HepG2 (cell line): Measurements from ENCODE around the gene IQCC. TPM values are rescaled to one million over a fixed set of nuclear protein-coding genes. Genes with fewer than 3 reads are reported as not detected.
A peak's percentile ranks its signal among the peaks of the same experiment; 100 is the strongest.

Experiments
- BHLHE40 ChIP-seq: IDR thresholded peaks from 2 replicates; pipeline ENCODE4 v1.6.1; 2011; ENCODE audit warnings: low read length, improper control_type of control experiment
- CBFB ChIP-seq: sonication (generic); formaldehyde crosslinking; IDR thresholded peaks from 2 replicates; pipeline ENCODE4 v1.4.0; 2020; ENCODE audit warnings: missing genetic modification reagents
- CEBPG ChIP-seq: IDR thresholded peaks from 2 replicates; pipeline ENCODE4 v1.6.1; 2016
- CREBL2 ChIP-seq: sonication (generic); formaldehyde crosslinking; IDR thresholded peaks from 2 replicates; pipeline ENCODE4 v1.8.1; 2023; ENCODE audit warnings: missing genetic modification reagents, mild to moderate bottlenecking, borderline replicate concordance
- ETV6 ChIP-seq: sonication (generic); formaldehyde crosslinking; conservative IDR thresholded peaks from 2 replicates; pipeline ENCODE4 v1.4.0; 2020; ENCODE audit warnings: missing genetic modification reagents
- MAFK ChIP-seq, 2 experiments: IDR thresholded peaks in 1 of 2; conservative IDR thresholded peaks in 1 of 2; 2 replicates each; pipeline ENCODE4 v1.6.1; 2011; ENCODE audit warnings: improper control_type of control experiment in 2 of 2, low read length in 2 of 2
- NFIB ChIP-seq: sonication (generic); formaldehyde crosslinking; IDR thresholded peaks from 2 replicates; pipeline ENCODE4 v1.9.0; 2021; ENCODE audit warnings: missing genetic modification reagents, mild to moderate bottlenecking, borderline replicate concordance
- POLR2AphosphoS2 ChIP-seq: IDR thresholded peaks from 2 replicates; pipeline ENCODE4 v1.6.1; 2011; ENCODE audit warnings: low read depth, low read length, improper control_type of control experiment
- TAF1 ChIP-seq: sonication (generic); formaldehyde crosslinking; IDR thresholded peaks from 2 replicates; pipeline ENCODE4 v1.4.0; 2020; ENCODE audit warnings: missing genetic modification reagents
- XRCC5 ChIP-seq: fragments of 200-400 bp; formaldehyde crosslinking; optimal IDR thresholded peaks from 2 replicates; pipeline ENCODE3; 2017; ENCODE audit warnings: mild to moderate bottlenecking, low read length
- ZNF10 ChIP-seq: sonication (generic); formaldehyde crosslinking; IDR thresholded peaks from 2 replicates; pipeline ENCODE4 v1.4.0; 2020; ENCODE audit warnings: mild to moderate bottlenecking, low read depth, missing genetic modification reagents, borderline replicate concordance
- ZNF264 ChIP-seq: sonication (generic); formaldehyde crosslinking; IDR thresholded peaks from 2 replicates; pipeline ENCODE4 v1.4.0; 2020; ENCODE audit warnings: missing genetic modification reagents
- ZNF292 ChIP-seq: sonication (generic); formaldehyde crosslinking; IDR thresholded peaks from 2 replicates; pipeline ENCODE4 v1.8.1; 2022; ENCODE audit warnings: mild to moderate bottlenecking, low read depth, missing genetic modification reagents, borderline replicate concordance
- ZNF34 ChIP-seq: sonication (generic); formaldehyde crosslinking; IDR thresholded peaks from 2 replicates; pipeline ENCODE4 v1.4.0; 2020; ENCODE audit warnings: mild to moderate bottlenecking, missing genetic modification reagents, borderline replicate concordance
- ZNF574 ChIP-seq: sonication (generic); formaldehyde crosslinking; IDR thresholded peaks from 2 replicates; pipeline ENCODE4 v1.4.0; 2020; ENCODE audit warnings: missing genetic modification reagents
- ZNF83 ChIP-seq: sonication (generic); formaldehyde crosslinking; IDR thresholded peaks from 2 replicates; pipeline ENCODE4 v1.4.0; 2020; ENCODE audit warnings: missing genetic modification reagents, mild to moderate bottlenecking, borderline replicate concordance
- polyA plus RNA-seq, 8 experiments: library from polyadenylated mRNA; depleted of rRNA in 3 of 8; stranded (reverse) in 7 of 8; unstranded in 1 of 8; fragments of >200 nt; fragmentation: Illumina TruSeq in 4 of 8; extraction: Trizol in 4 of 8; gene quantifications; 2 replicates each; pipeline versions ENCODE4 v1.2.1 to v1.2.3, GENCODE V29; 2011 to 2016; ENCODE audit warnings: low read depth in 4 of 8, missing spikeins in 1 of 8, mixed read lengths in 1 of 8; ENCODE audit not compliant: insufficient read depth in 1 of 8
- total RNA-seq, 5 experiments: library from RNA; depleted of rRNA; stranded (reverse); fragments of >200 nt; fragmentation: Illumina TruSeq; extraction: Trizol; gene quantifications; 2 replicates each; pipeline ENCODE4 v1.2.3, GENCODE V29; 2016; ENCODE audit warnings: low read depth in 1 of 5
- TF ChIP-seq, protein P1 (sequence below): sonication (generic); formaldehyde crosslinking; IDR thresholded peaks from 2 replicates; pipeline ENCODE4 v1.9.0; 2021; ENCODE audit warnings: missing genetic modification reagents, borderline replicate concordance
- TF ChIP-seq, protein P2 (sequence below): IDR thresholded peaks from 2 replicates; pipeline ENCODE4 v1.6.1; 2012; ENCODE audit warnings: low read length, improper control_type of control experiment
- TF ChIP-seq, protein P3 (sequence below): sonication (generic); formaldehyde crosslinking; IDR thresholded peaks from 2 replicates; pipeline ENCODE4 v1.4.0; 2020; ENCODE audit warnings: missing genetic modification reagents

IQCC gene
- total and polyA plus RNA-seq, 2 of the 13 experiments (the other 11 are each of a cell fraction or from before 2014, with no cell fraction given): 1.7 to 3.0 TPM

- TF ChIP-seq, protein P1, sequence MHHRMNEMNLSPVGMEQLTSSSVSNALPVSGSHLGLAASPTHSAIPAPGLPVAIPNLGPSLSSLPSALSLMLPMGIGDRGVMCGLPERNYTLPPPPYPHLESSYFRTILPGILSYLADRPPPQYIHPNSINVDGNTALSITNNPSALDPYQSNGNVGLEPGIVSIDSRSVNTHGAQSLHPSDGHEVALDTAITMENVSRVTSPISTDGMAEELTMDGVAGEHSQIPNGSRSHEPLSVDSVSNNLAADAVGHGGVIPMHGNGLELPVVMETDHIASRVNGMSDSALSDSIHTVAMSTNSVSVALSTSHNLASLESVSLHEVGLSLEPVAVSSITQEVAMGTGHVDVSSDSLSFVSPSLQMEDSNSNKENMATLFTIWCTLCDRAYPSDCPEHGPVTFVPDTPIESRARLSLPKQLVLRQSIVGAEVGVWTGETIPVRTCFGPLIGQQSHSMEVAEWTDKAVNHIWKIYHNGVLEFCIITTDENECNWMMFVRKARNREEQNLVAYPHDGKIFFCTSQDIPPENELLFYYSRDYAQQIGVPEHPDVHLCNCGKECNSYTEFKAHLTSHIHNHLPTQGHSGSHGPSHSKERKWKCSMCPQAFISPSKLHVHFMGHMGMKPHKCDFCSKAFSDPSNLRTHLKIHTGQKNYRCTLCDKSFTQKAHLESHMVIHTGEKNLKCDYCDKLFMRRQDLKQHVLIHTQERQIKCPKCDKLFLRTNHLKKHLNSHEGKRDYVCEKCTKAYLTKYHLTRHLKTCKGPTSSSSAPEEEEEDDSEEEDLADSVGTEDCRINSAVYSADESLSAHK (CRISPR knock-in tag): no peak
- TF ChIP-seq CEBPG (CRISPR knock-in tag) (peak; percentile 90), ZNF292 (CRISPR knock-in tag) (no peak), ZNF574 (CRISPR knock-in tag) (peak; percentile 22; the same call in 1 of the 2 replicates), CBFB (CRISPR knock-in tag) (no peak), NFIB (CRISPR knock-in tag) (no peak), XRCC5 (peak; percentile 32), ZNF34 (peak; percentile 9; the same call in 1 of the 2 replicates), ETV6 (no peak), POLR2AphosphoS2 (no peak), TAF1 (CRISPR knock-in tag) (0 out of 2 replicates have a peak, but pooled peaks have one; percentile 15), CREBL2 (CRISPR knock-in tag) (no peak), ZNF10 (CRISPR knock-in tag) (no peak), MAFK (conservative IDR thresholded peaks at IDR 0.05 in 1 of 2, IDR thresholded peaks at IDR 0.05 in 1 of 2; ENCODE audit: low read length in 2 of 2) (no peak), BHLHE40 (no peak), ZNF83 (no peak), ZNF264 (CRISPR knock-in tag) (0 out of 2 replicates have a peak, but pooled peaks have one; percentile 2)
- TF ChIP-seq, protein P2, sequence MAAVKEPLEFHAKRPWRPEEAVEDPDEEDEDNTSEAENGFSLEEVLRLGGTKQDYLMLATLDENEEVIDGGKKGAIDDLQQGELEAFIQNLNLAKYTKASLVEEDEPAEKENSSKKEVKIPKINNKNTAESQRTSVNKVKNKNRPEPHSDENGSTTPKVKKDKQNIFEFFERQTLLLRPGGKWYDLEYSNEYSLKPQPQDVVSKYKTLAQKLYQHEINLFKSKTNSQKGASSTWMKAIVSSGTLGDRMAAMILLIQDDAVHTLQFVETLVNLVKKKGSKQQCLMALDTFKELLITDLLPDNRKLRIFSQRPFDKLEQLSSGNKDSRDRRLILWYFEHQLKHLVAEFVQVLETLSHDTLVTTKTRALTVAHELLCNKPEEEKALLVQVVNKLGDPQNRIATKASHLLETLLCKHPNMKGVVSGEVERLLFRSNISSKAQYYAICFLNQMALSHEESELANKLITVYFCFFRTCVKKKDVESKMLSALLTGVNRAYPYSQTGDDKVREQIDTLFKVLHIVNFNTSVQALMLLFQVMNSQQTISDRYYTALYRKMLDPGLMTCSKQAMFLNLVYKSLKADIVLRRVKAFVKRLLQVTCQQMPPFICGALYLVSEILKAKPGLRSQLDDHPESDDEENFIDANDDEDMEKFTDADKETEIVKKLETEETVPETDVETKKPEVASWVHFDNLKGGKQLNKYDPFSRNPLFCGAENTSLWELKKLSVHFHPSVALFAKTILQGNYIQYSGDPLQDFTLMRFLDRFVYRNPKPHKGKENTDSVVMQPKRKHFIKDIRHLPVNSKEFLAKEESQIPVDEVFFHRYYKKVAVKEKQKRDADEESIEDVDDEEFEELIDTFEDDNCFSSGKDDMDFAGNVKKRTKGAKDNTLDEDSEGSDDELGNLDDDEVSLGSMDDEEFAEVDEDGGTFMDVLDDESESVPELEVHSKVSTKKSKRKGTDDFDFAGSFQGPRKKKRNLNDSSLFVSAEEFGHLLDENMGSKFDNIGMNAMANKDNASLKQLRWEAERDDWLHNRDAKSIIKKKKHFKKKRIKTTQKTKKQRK: no peak
- TF ChIP-seq, protein P3, sequence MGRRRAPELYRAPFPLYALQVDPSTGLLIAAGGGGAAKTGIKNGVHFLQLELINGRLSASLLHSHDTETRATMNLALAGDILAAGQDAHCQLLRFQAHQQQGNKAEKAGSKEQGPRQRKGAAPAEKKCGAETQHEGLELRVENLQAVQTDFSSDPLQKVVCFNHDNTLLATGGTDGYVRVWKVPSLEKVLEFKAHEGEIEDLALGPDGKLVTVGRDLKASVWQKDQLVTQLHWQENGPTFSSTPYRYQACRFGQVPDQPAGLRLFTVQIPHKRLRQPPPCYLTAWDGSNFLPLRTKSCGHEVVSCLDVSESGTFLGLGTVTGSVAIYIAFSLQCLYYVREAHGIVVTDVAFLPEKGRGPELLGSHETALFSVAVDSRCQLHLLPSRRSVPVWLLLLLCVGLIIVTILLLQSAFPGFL (CRISPR knock-in tag): no peak
These were observed 26.9 kb upstream of the IQCC start (continued) for GRCh38 chr1:32178380-32179192.
